H9 (cell line): ENCODE data around the gene BAHD1. TPM values are rescaled to one million over a fixed set of nuclear protein-coding genes. Genes with fewer than 3 reads are reported as not detected.

Experiments
- DNase-seq: peaks from one replicate; pipeline ENCODE4 v3.0.0-alpha.2; 2017
- H2AFZ ChIP-seq: one replicate; pipeline ENCODE4 v1.6.1; 2013; ENCODE audit warnings: mild to moderate bottlenecking, low read length, control low read depth, moderate library complexity
- H2AK5ac ChIP-seq: 2 replicates; pipeline ENCODE4 v1.6.1; 2013; ENCODE audit warnings: low read length, control low read depth, mixed read lengths; ENCODE audit not compliant: insufficient read length
- H2BK120ac ChIP-seq: one replicate; pipeline ENCODE4 v1.6.1; 2013; ENCODE audit warnings: low read depth, mild to moderate bottlenecking, low read length, control low read depth, inconsistent platforms; ENCODE audit not compliant: poor library complexity, severe bottlenecking
- H2BK12ac ChIP-seq: 2 replicates; pipeline ENCODE4 v1.6.1; 2013; ENCODE audit warnings: low read length, control low read depth, mixed read lengths, low read depth; ENCODE audit not compliant: insufficient read length
- H2BK15ac ChIP-seq: 2 replicates; pipeline ENCODE4 v1.6.1; 2013; ENCODE audit warnings: low read depth, low read length, control low read depth
- H2BK20ac ChIP-seq: one replicate; pipeline ENCODE4 v1.6.1; 2013; ENCODE audit warnings: low read depth, mild to moderate bottlenecking, low read length, control low read depth, inconsistent platforms; ENCODE audit not compliant: poor library complexity, severe bottlenecking
- H2BK5ac ChIP-seq: 2 replicates; pipeline ENCODE4 v1.6.1; 2013; ENCODE audit warnings: low read length, control low read depth, mixed read lengths; ENCODE audit not compliant: insufficient read length
- H3K14ac ChIP-seq: 2 replicates; pipeline ENCODE4 v1.6.1; 2013; ENCODE audit warnings: low read length, control low read depth; ENCODE audit not compliant: insufficient read depth
- H3K18ac ChIP-seq: 2 replicates; pipeline ENCODE4 v1.6.1; 2013; ENCODE audit warnings: low read depth, mild to moderate bottlenecking, mixed read lengths, low read length, control low read depth; ENCODE audit not compliant: insufficient read length
- H3K23ac ChIP-seq: 2 replicates; pipeline ENCODE4 v1.6.1; 2013; ENCODE audit warnings: low read length, control low read depth, mixed read lengths, low read depth; ENCODE audit not compliant: insufficient read length
- H3K23me2 ChIP-seq: 2 replicates; pipeline ENCODE4 v1.6.1; 2013; ENCODE audit warnings: low read depth, mild to moderate bottlenecking, mixed read lengths, low read length, control low read depth; ENCODE audit not compliant: insufficient read length, poor library complexity, severe bottlenecking
- H3K27ac ChIP-seq: 2 replicates; pipeline ENCODE4 v1.5.1; 2013; ENCODE audit warnings: low read length, control low read depth, mixed read lengths, low read depth; ENCODE audit not compliant: insufficient read length
- H3K27me3 ChIP-seq: 2 replicates; pipeline ENCODE4 v1.6.1; 2013; ENCODE audit warnings: low read length, control low read depth, inconsistent platforms; ENCODE audit not compliant: insufficient read depth
- H3K4ac ChIP-seq: 2 replicates; pipeline ENCODE4 v1.6.1; 2013; ENCODE audit warnings: low read depth, mild to moderate bottlenecking, control low read depth, inconsistent platforms, low read length, moderate library complexity
- H3K4me1 ChIP-seq: 2 replicates; pipeline ENCODE4 v1.6.1; 2013; ENCODE audit warnings: low read length, control low read depth, inconsistent platforms; ENCODE audit not compliant: insufficient read depth
- H3K4me2 ChIP-seq: 2 replicates; pipeline ENCODE4 v1.6.1; 2013; ENCODE audit warnings: low read length, control low read depth, mixed read lengths; ENCODE audit not compliant: insufficient read length, insufficient read depth
- H3K56ac ChIP-seq: 2 replicates; pipeline ENCODE4 v1.6.1; 2013; ENCODE audit warnings: low read depth, mild to moderate bottlenecking, mixed read lengths, low read length, control low read depth; ENCODE audit not compliant: insufficient read length
- H3K79me1 ChIP-seq: 2 replicates; pipeline ENCODE4 v1.6.1; 2013; ENCODE audit warnings: low read depth, mild to moderate bottlenecking, moderate library complexity, low read length, control low read depth, inconsistent platforms; ENCODE audit not compliant: insufficient read depth, poor library complexity, severe bottlenecking
- H3K79me2 ChIP-seq: 2 replicates; pipeline ENCODE4 v1.6.1; 2013; ENCODE audit warnings: low read length, control low read depth, inconsistent platforms; ENCODE audit not compliant: insufficient read depth
- H3K9ac ChIP-seq: 2 replicates; pipeline ENCODE4 v1.6.1; 2013; ENCODE audit warnings: low read length, control low read depth, mixed read lengths; ENCODE audit not compliant: insufficient read length; ENCODE audit errors: extremely low read depth
- H3K9me3 ChIP-seq: one replicate; pipeline ENCODE4 v1.6.1; 2013; ENCODE audit warnings: low read depth, low read length, inconsistent platforms; ENCODE audit not compliant: control insufficient read depth
- H3T11ph ChIP-seq: one replicate; pipeline ENCODE4 v1.6.1; 2013; ENCODE audit warnings: mild to moderate bottlenecking, low read length, control low read depth, inconsistent platforms
- H4K20me1 ChIP-seq: one replicate; pipeline ENCODE4 v1.6.1; 2013; ENCODE audit not compliant: control insufficient read depth, insufficient read length, insufficient read depth
- H4K5ac ChIP-seq: 2 replicates; pipeline ENCODE4 v1.6.1; 2013; ENCODE audit warnings: low read depth, mild to moderate bottlenecking, mixed read lengths, low read length, control low read depth; ENCODE audit not compliant: insufficient read length
- H4K8ac ChIP-seq: replicated peaks from 2 replicates; pipeline ENCODE4 v1.6.1; 2013; ENCODE audit warnings: low read length, control low read depth, mixed read lengths, low read depth; ENCODE audit not compliant: insufficient read length
- H4K91ac ChIP-seq: 2 replicates; pipeline ENCODE4 v1.6.1; 2013; ENCODE audit warnings: low read depth, mild to moderate bottlenecking, moderate library complexity, mixed read lengths, low read length, control low read depth; ENCODE audit not compliant: insufficient read length
- H3K27ac Mint-ChIP-seq, 3 experiments: 2 replicates in 2 of 3; 3 replicates in 1 of 3; pipeline ENCODE4 v1.8.0; 2020 to 2021; ENCODE audit warnings: mixed read lengths in 3 of 3, mild to moderate bottlenecking in 1 of 3, moderate library complexity in 1 of 3
- H3K27me3 Mint-ChIP-seq: 2 replicates; pipeline ENCODE4 v1.8.0; 2021; ENCODE audit warnings: low read depth, mild to moderate bottlenecking, moderate library complexity, mixed read lengths
- H3K36me3 Mint-ChIP-seq, 3 experiments: 2 replicates in 2 of 3; 3 replicates in 1 of 3; pipeline ENCODE4 v1.8.0; 2020 to 2021; ENCODE audit warnings: low read depth in 3 of 3, mixed read lengths in 3 of 3; ENCODE audit not compliant: insufficient read depth in 1 of 3
- H3K4me1 Mint-ChIP-seq, 2 experiments: 2 replicates each; pipeline ENCODE4 v1.8.0; 2020; ENCODE audit warnings: mixed read lengths in 2 of 2
- H3K4me3 Mint-ChIP-seq, 2 experiments: 2 replicates in 1 of 2; 3 replicates in 1 of 2; pipeline ENCODE4 v1.8.0; 2020 to 2021; ENCODE audit warnings: mild to moderate bottlenecking in 2 of 2, mixed read lengths in 2 of 2, moderate library complexity in 1 of 2
- H3K9me3 Mint-ChIP-seq, 2 experiments: 2 replicates in 1 of 2; 3 replicates in 1 of 2; pipeline ENCODE4 v1.8.0; 2020; ENCODE audit warnings: mild to moderate bottlenecking in 2 of 2, mixed read lengths in 2 of 2, moderate library complexity in 1 of 2
- CTCF ChIP-seq: fragments of 200-600 bp; sonication (generic); conservative IDR thresholded peaks from 3 replicates; pipeline ENCODE4 v1.8.0; 2021; ENCODE audit warnings: antibody characterized with exemption, mild to moderate bottlenecking
- WGBS: extraction: QIAGEN DNeasy Blood & Tissue Kit; methylation state at CpG from one replicate; pipeline ENCODE4 v1.1.7; 2013; ENCODE audit warnings: missing lambda C conversion rate, low lambda C conversion rate, mixed read lengths; ENCODE audit not compliant: insufficient read length; ENCODE audit errors: extremely low coverage; 5-methylcytosine and 5-hydroxymethylcytosine counted together
- total RNA-seq: library from RNA; stranded (reverse); gene quantifications from 2 replicates; pipeline ENCODE4 v1.2.1, GENCODE V29; 2021

Gene BAHD1
- total RNA-seq, 1 experiment from 2014 or later = 54.1 TPM

- H2BK20ac ChIP-seq = no peak overlapping the region
- no CpG with 5 or more reads among the region's 37 CpGs for WGBS
- Mint-ChIP-seq H3K9me3 (no peaks in the 10 kb centered on the region), H3K4me1 (peaks cover 29 to 31% of the 10 kb centered on the region in 2 experiments), H3K27ac (no peak overlapping the region), H3K27me3 (no peaks in the 10 kb centered on the region), H3K4me3 (no peak overlapping the region), H3K36me3 (peaks cover 14 to 47% (median 27%) of the 10 kb centered on the region in 3 experiments; a peak in 6 of 7 replicates)
- H3K9ac ChIP-seq = no peak overlapping the region
- no peak overlapping the region for H2BK120ac ChIP-seq
- no peak overlapping the region for H4K5ac ChIP-seq
- no peaks in the 10 kb centered on the region for H3K9me3 ChIP-seq
- no peaks in the 10 kb centered on the region for H3K4me1 ChIP-seq
- H2BK5ac ChIP-seq = no peak overlapping the region
- TF ChIP-seq CTCF = no peak
- H4K8ac ChIP-seq = no peak overlapping the region
- H3K23ac ChIP-seq = no peak overlapping the region
- H3K18ac ChIP-seq = no peak overlapping the region
- no peak overlapping the region for H3K27ac ChIP-seq
- H3K4ac ChIP-seq = no peak overlapping the region
- H3K4me2 ChIP-seq = no peak overlapping the region
- no peaks in the 10 kb centered on the region for H3K23me2 ChIP-seq
- H3K27me3 ChIP-seq = no peaks in the 10 kb centered on the region
- H2AK5ac ChIP-seq = no peak overlapping the region
- no peak overlapping the region for H2AFZ ChIP-seq
- DNase-seq = no peak
- no peak overlapping the region for H2BK15ac ChIP-seq
- no peak overlapping the region; the same call in 1 of the 2 replicates for H3K14ac ChIP-seq
- H3K56ac ChIP-seq = no peak overlapping the region
- peaks cover 13% of the 10 kb centered on the region for H3K79me1 ChIP-seq
- H2BK12ac ChIP-seq = no peak overlapping the region
- H3T11ph ChIP-seq = no peak overlapping the region
- H4K91ac ChIP-seq = no peak overlapping the region
- H3K79me2 ChIP-seq = peaks cover 21% of the 10 kb centered on the region; the same call in 1 of the 2 replicates
- H4K20me1 ChIP-seq = no peaks in the 10 kb centered on the region
These were observed 18.0 kb downstream of the BAHD1 start for GRCh38 chr15:40458495-40459371.
